Suprapubic skin (tissue), 4 donors: ENCODE measurements around the gene ENAH. TPM values are rescaled to one million over a fixed set of nuclear protein-coding genes. Genes with fewer than 3 reads are reported as not detected.

Source experiments
- DNase-seq, 2 donors: peaks; one replicate each; pipeline ENCODE4 v3.0.0-alpha.2; 2019; ENCODE audit warnings: low spot score in 2 of 2
- H3K27ac ChIP-seq: fragments of 200-600 bp; sonication (generic); one replicate; pipeline ENCODE4 v1.5.1; 2019
- H3K27me3 ChIP-seq: fragments of 200-600 bp; sonication (generic); one replicate; pipeline ENCODE4 v1.5.1; 2019
- H3K36me3 ChIP-seq: fragments of 200-600 bp; sonication (generic); one replicate; pipeline ENCODE4 v1.5.1; 2019
- H3K4me1 ChIP-seq: fragments of 200-600 bp; sonication (generic); one replicate; pipeline ENCODE4 v1.5.1; 2019
- H3K4me3 ChIP-seq: fragments of 200-600 bp; sonication (generic); one replicate; pipeline ENCODE4 v1.5.1; 2019; ENCODE audit warnings: mild to moderate bottlenecking
- H3K9me3 ChIP-seq: fragments of 200-600 bp; sonication (generic); one replicate; pipeline ENCODE4 v1.5.1; 2019
- CTCF ChIP-seq, 2 donors: fragments of 200-600 bp in 1 of 2; fragments of 450-650 bp in 1 of 2; sonication (generic) in 1 of 2; IDR thresholded peaks; one replicate each; pipeline ENCODE4 v1.5.1; 2016 to 2019; ENCODE audit warnings: antibody characterized with exemption in 2 of 2, mild to moderate bottlenecking in 1 of 2, moderate library complexity in 1 of 2
- EP300 ChIP-seq: sonication (generic); formaldehyde crosslinking; IDR thresholded peaks from one replicate; pipeline ENCODE4 v1.6.1; 2017; ENCODE audit warnings: antibody characterized with exemption
- POLR2A ChIP-seq, 2 donors: fragments of 450-650 bp; IDR thresholded peaks; one replicate each; pipeline ENCODE4 v1.6.1; 2017; ENCODE audit warnings: antibody characterized with exemption in 2 of 2, mild to moderate bottlenecking in 2 of 2, moderate library complexity in 2 of 2
- POLR2AphosphoS5 ChIP-seq, 3 donors: sonication (generic); formaldehyde crosslinking; IDR thresholded peaks; one replicate each; pipeline ENCODE4 v1.6.1; 2017; ENCODE audit warnings: antibody characterized with exemption in 3 of 3
- WGBS: methylation state at CpG from one replicate; pipeline ENCODE4 v1.1.5; 2018; 5-methylcytosine and 5-hydroxymethylcytosine counted together
- total RNA-seq, 4 donors: library from RNA; depleted of rRNA; stranded (reverse); fragments of >200 nt; gene quantifications; one replicate each; pipeline ENCODE4 v1.1.0, GENCODE V29; 2016

Gene ENAH
- total RNA-seq, 4 donors from 2014 or later: 33.5 to 44.6 (median 41.8) TPM

DNA sequence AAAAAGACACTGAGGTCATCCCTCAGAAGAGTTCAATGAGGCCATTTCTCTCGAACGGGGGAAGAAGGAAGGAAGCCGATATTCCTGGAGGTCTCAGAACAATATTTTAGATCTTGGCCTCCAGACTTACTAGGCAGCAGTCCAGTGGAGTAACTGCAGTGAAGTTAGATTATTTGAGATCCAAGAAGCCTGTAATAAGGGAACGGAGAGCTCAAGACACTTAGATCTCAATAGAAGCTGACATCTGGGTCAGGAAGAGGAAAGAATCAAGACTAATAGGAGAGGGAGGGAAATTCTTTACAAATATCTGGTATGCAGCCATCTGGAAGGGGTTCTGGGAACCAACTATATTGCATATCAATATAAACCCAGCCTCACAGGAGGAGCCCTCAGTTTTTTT is 13.6 kb upstream of the ENAH start:
- no peak for DNase-seq
- no peaks in the 10 kb centered on the region for H3K27me3 ChIP-seq
- 67% methylated on average over 4 of the region's 4 CpGs for WGBS
- no peak for TF ChIP-seq EP300
- no peak for TF ChIP-seq POLR2A (IDR thresholded peaks at IDR 0.05)
- TF ChIP-seq POLR2AphosphoS5 (IDR thresholded peaks at IDR 0.05): no peak
- TF ChIP-seq CTCF (IDR thresholded peaks at IDR 0.05): no peak
- H3K27ac ChIP-seq: no peak overlapping the region
- no peaks in the 10 kb centered on the region for H3K36me3 ChIP-seq
- no peaks in the 10 kb centered on the region for H3K9me3 ChIP-seq
- no peaks in the 10 kb centered on the region for H3K4me1 ChIP-seq
- no peak overlapping the region for H3K4me3 ChIP-seq

- Histone ChIP-seq H3K4me1 (no peaks in the 10 kb centered on the region), H3K27ac (no peak overlapping the region), H3K9me3 (no peaks in the 10 kb centered on the region), H3K4me3 (no peak overlapping the region), H3K36me3 (no peaks in the 10 kb centered on the region), H3K27me3 (no peaks in the 10 kb centered on the region)
- 89% methylated on average over 2 of the region's 2 CpGs for WGBS
- no peak for DNase-seq
- TF ChIP-seq CTCF (IDR thresholded peaks at IDR 0.05) (no peak), EP300 (no peak), POLR2AphosphoS5 (IDR thresholded peaks at IDR 0.05) (no peak), POLR2A (IDR thresholded peaks at IDR 0.05) (no peak)
Measured at GRCh38 chr1:225664762-225665161, 11.8 kb upstream of the ENAH start.

- Histone ChIP-seq H3K4me3 (no peak overlapping the region), H3K36me3 (no peaks in the 10 kb centered on the region), H3K9me3 (no peaks in the 10 kb centered on the region), H3K27me3 (no peaks in the 10 kb centered on the region), H3K4me1 (peaks cover 6% of the 10 kb centered on the region), H3K27ac (no peak overlapping the region)
- WGBS: 83% methylated on average over 2 of the region's 2 CpGs
- no peak for TF ChIP-seq POLR2A (IDR thresholded peaks at IDR 0.05)
- TF ChIP-seq EP300: no peak
- TF ChIP-seq CTCF (IDR thresholded peaks at IDR 0.05): no peak
- no peak for TF ChIP-seq POLR2AphosphoS5 (IDR thresholded peaks at IDR 0.05)
- no peak for DNase-seq
Measured at GRCh38 chr1:225662155-225662554, 9.2 kb upstream of the ENAH start.

GRCh38 chr1:225660544-225660946 is 7.6 kb upstream of the ENAH start:
- Histone ChIP-seq H3K36me3 (no peaks in the 10 kb centered on the region), H3K9me3 (no peaks in the 10 kb centered on the region), H3K4me3 (no peak overlapping the region), H3K27ac (no peak overlapping the region), H3K27me3 (no peaks in the 10 kb centered on the region), H3K4me1 (peaks cover 17% of the 10 kb centered on the region)
- no peak for DNase-seq
- 71% methylated on average over 1 of the region's 1 CpG for WGBS
- no peak for TF ChIP-seq CTCF (IDR thresholded peaks at IDR 0.05)
- no peak for TF ChIP-seq POLR2A (IDR thresholded peaks at IDR 0.05)
- no peak for TF ChIP-seq EP300
- TF ChIP-seq POLR2AphosphoS5 (IDR thresholded peaks at IDR 0.05): no peak

- WGBS: 37% methylated on average over 2 of the region's 2 CpGs
- Histone ChIP-seq H3K27ac (no peak overlapping the region), H3K27me3 (no peaks in the 10 kb centered on the region), H3K9me3 (no peaks in the 10 kb centered on the region), H3K36me3 (no peaks in the 10 kb centered on the region), H3K4me1 (peaks cover 34% of the 10 kb centered on the region), H3K4me3 (no peak overlapping the region)
- no peak for TF ChIP-seq POLR2A (IDR thresholded peaks at IDR 0.05)
- no peak for TF ChIP-seq EP300
- TF ChIP-seq CTCF (IDR thresholded peaks at IDR 0.05): no peak
- TF ChIP-seq POLR2AphosphoS5 (IDR thresholded peaks at IDR 0.05): no peak
- no peak for DNase-seq
Measured at GRCh38 chr1:225658041-225658440, 5.1 kb upstream of the ENAH start.
